ENCODE results near the gene ADCK1. TPM values are rescaled to one million over a fixed set of nuclear protein-coding genes. Genes with fewer than 3 reads are reported as not detected.

ADCK1 gene
- total and polyA plus RNA-seq, 4 experiments from 2014 or later = 5.2 to 12.0 (median 5.4) TPM

GRCh38 chr14:77890873-77891272 is 91.0 kb downstream of the ADCK1 start:
- ChIA-PET CTCF (ENCODE audit: partially characterized antibody) (no interaction called here), POLR2A (ENCODE audit: partially characterized antibody) (no interaction called here)
- H3K4me3 Mint-ChIP-seq = no peak overlapping the region
- intact Hi-C loops (cut with micrococcal nuclease) = no loop called here
- H3K4me3 ChIP-seq (ENCODE audit: low read length in 2 of 2) = no peak overlapping the region
- H3K27ac ChIP-seq (ENCODE audit: low read depth, low read length) = no peak overlapping the region
- no peaks in the 10 kb centered on the region for H3K27me3 ChIP-seq (ENCODE audit: insufficient read depth, low read length)
- H3K9me3 ChIP-seq (ENCODE audit: control insufficient read depth in 1 of 2, low read length in 2 of 2) = no peaks in the 10 kb centered on the region
- H3K36me3 Mint-ChIP-seq = peaks cover 47 to 66% of the 10 kb centered on the region in 2 donors
- H3K9me3 Mint-ChIP-seq = peaks cover 0 to 18% (median 11%) of the 10 kb centered on the region in 8 donors
- H3K4me1 Mint-ChIP-seq = no peaks in the 10 kb centered on the region
- no peaks in the 10 kb centered on the region for H3K27me3 Mint-ChIP-seq
- no peak overlapping the region for H3K27ac Mint-ChIP-seq
- no peak for DNase-seq
- H3K36me3 ChIP-seq (ENCODE audit: insufficient read depth, low read length) = no peaks in the 10 kb centered on the region
- no peaks in the 10 kb centered on the region for H3K4me1 ChIP-seq (ENCODE audit: insufficient read depth, low read length)

DNA sequence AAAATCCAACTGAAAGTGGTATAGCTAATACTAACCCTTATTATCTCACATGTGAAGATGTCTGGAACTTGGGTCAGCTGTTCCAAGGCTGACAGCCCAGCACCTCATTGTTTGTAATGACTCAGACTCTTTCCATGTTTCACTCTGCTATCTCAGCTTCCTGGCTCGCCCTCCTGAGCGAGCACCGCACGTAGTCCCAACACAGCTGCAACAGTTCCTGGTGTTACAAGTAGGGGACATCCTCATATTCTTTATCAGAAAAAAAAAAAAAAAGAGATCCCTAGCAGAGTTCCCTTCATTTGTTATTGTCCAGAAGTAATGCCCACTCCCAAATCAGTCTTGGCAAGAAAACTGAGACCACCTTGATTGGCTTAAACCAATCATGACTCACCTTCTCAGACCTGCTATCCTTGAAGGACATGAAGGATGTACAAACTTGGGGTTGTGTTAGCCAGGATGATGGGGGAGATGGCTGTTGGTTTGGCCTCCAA is 92.5 kb downstream of the ADCK1 start:
- H3K4me1 ChIP-seq (ENCODE audit: insufficient read depth, low read length) = no peaks in the 10 kb centered on the region
- no peak overlapping the region for H3K4me3 Mint-ChIP-seq
- no peaks in the 10 kb centered on the region for H3K27me3 ChIP-seq (ENCODE audit: insufficient read depth, low read length)
- no peak overlapping the region for H3K27ac ChIP-seq (ENCODE audit: low read depth, low read length)
- H3K4me1 Mint-ChIP-seq = no peaks in the 10 kb centered on the region
- CTCF ChIA-PET (ENCODE audit: partially characterized antibody) = no interaction called here
- H3K27me3 Mint-ChIP-seq = no peaks in the 10 kb centered on the region
- H3K27ac Mint-ChIP-seq = no peak overlapping the region
- H3K9me3 ChIP-seq (ENCODE audit: control insufficient read depth in 1 of 2, low read length in 2 of 2) = no peaks in the 10 kb centered on the region
- no peak for DNase-seq
- H3K36me3 ChIP-seq (ENCODE audit: insufficient read depth, low read length) = no peaks in the 10 kb centered on the region
- no peak overlapping the region for H3K4me3 ChIP-seq (ENCODE audit: low read length in 2 of 2)
- H3K36me3 Mint-ChIP-seq = peaks cover 43 to 59% of the 10 kb centered on the region in 2 donors
- intact Hi-C loops (cut with micrococcal nuclease) = no loop called here
- peaks cover 0 to 18% (median 11%) of the 10 kb centered on the region in 8 donors for H3K9me3 Mint-ChIP-seq
- POLR2A ChIA-PET (ENCODE audit: partially characterized antibody) = no interaction called here

DNA sequence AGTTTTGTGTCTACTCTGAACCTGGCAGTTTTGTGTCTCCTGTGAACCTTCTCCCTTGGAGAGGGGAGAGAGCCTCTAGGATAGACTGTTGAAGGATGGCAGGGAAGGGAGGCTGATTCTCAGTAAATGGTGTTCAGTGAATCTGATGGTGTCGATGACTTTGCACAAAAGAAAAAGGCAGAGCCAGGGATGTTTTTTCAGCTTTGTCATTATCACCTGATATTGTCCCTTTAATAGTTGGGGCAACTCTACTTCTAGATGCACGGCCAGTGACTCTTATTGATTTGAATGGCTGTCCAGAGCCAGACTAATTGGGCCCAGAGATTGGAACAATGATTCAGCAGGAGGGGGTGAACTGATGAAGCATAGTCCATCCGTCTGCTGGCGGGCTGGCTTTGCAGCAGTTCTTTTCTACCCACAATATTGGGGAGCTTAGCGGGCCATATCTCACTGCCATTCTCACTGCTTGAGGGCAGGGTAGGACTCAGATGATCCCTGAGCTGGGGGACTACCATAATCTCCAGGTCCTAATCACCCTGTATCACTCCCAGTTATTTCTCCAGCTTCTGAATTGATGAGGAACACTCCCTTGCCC is 93.1 kb downstream of the ADCK1 start:
- Mint-ChIP-seq H3K36me3 (peaks cover 37 to 57% of the 10 kb centered on the region in 2 donors), H3K4me1 (no peaks in the 10 kb centered on the region), H3K9me3 (peaks cover 0 to 17% (median 9%) of the 10 kb centered on the region in 8 donors), H3K4me3 (no peak overlapping the region), H3K27me3 (no peaks in the 10 kb centered on the region), H3K27ac (peak overlapping the region in 1 of 7 donors; percentile 43)
- no peaks in the 10 kb centered on the region for H3K27me3 ChIP-seq (ENCODE audit: insufficient read depth, low read length)
- ChIA-PET POLR2A (ENCODE audit: partially characterized antibody) (no interaction called here), CTCF (ENCODE audit: partially characterized antibody) (interaction anchor here (0.6 kb wide), 1 partner anchor 79 kb away, joined by 3 read pairs; no protein-coding TSS in a partner anchor)
- H3K27ac ChIP-seq (ENCODE audit: low read depth, low read length) = no peak overlapping the region
- H3K9me3 ChIP-seq (ENCODE audit: control insufficient read depth in 1 of 2, low read length in 2 of 2) = no peaks in the 10 kb centered on the region
- intact Hi-C loops (cut with micrococcal nuclease) = no loop called here
- no peak for DNase-seq
- no peaks in the 10 kb centered on the region for H3K4me1 ChIP-seq (ENCODE audit: insufficient read depth, low read length)
- H3K4me3 ChIP-seq (ENCODE audit: low read length in 2 of 2) = no peak overlapping the region
- no peaks in the 10 kb centered on the region for H3K36me3 ChIP-seq (ENCODE audit: insufficient read depth, low read length)

GRCh38 chr14:77897374-77897773 is 97.5 kb downstream of the ADCK1 start:
- Mint-ChIP-seq H3K9me3 (peaks cover 0 to 3% (median 0%) of the 10 kb centered on the region in 8 donors), H3K4me3 (no peak overlapping the region), H3K36me3 (peaks cover 22 to 51% of the 10 kb centered on the region in 2 donors), H3K27ac (no peak overlapping the region), H3K27me3 (no peaks in the 10 kb centered on the region), H3K4me1 (no peaks in the 10 kb centered on the region)
- POLR2A ChIA-PET (ENCODE audit: partially characterized antibody) = no interaction called here
- H3K4me1 ChIP-seq (ENCODE audit: insufficient read depth, low read length) = no peaks in the 10 kb centered on the region
- no peaks in the 10 kb centered on the region for H3K36me3 ChIP-seq (ENCODE audit: insufficient read depth, low read length)
- intact Hi-C loops (cut with micrococcal nuclease) = no loop called here
- CTCF ChIA-PET (ENCODE audit: partially characterized antibody) = interaction anchor here (1.4 kb wide), 2 partner anchors 14 to 35 kb away, joined by 4 to 5 read pairs; no protein-coding TSS in a partner anchor
- no peaks in the 10 kb centered on the region for H3K9me3 ChIP-seq (ENCODE audit: control insufficient read depth in 1 of 2, low read length in 2 of 2)
- no peak overlapping the region for H3K4me3 ChIP-seq (ENCODE audit: low read length in 2 of 2)
- no peak for DNase-seq
- H3K27ac ChIP-seq (ENCODE audit: low read depth, low read length) = no peak overlapping the region
- no peaks in the 10 kb centered on the region for H3K27me3 ChIP-seq (ENCODE audit: insufficient read depth, low read length)

GRCh38 chr14:77902811-77903210 is 102.9 kb downstream of the ADCK1 start:
- no peak overlapping the region for H3K27ac ChIP-seq (ENCODE audit: low read depth, low read length)
- Mint-ChIP-seq H3K4me1 (no peaks in the 10 kb centered on the region), H3K9me3 (peaks cover 0 to 8% (median 2%) of the 10 kb centered on the region in 8 donors), H3K27ac (no peak overlapping the region), H3K36me3 (peaks cover 22 to 46% of the 10 kb centered on the region in 2 donors), H3K27me3 (no peaks in the 10 kb centered on the region), H3K4me3 (no peak overlapping the region)
- no peaks in the 10 kb centered on the region for H3K4me1 ChIP-seq (ENCODE audit: insufficient read depth, low read length)
- H3K36me3 ChIP-seq (ENCODE audit: insufficient read depth, low read length) = no peaks in the 10 kb centered on the region
- H3K27me3 ChIP-seq (ENCODE audit: insufficient read depth, low read length) = no peaks in the 10 kb centered on the region
- intact Hi-C loops (cut with micrococcal nuclease) = no loop called here
- CTCF ChIA-PET (ENCODE audit: partially characterized antibody) = interaction anchor here (1.6 kb wide), 1 partner anchor 16 kb away, joined by 3 read pairs; no protein-coding TSS in a partner anchor
- DNase-seq = no peak
- POLR2A ChIA-PET (ENCODE audit: partially characterized antibody) = no interaction called here
- no peak overlapping the region for H3K4me3 ChIP-seq (ENCODE audit: low read length in 2 of 2)
- H3K9me3 ChIP-seq (ENCODE audit: control insufficient read depth in 1 of 2, low read length in 2 of 2) = peaks cover 0 to 5% of the 10 kb centered on the region in 2 donors

DNA sequence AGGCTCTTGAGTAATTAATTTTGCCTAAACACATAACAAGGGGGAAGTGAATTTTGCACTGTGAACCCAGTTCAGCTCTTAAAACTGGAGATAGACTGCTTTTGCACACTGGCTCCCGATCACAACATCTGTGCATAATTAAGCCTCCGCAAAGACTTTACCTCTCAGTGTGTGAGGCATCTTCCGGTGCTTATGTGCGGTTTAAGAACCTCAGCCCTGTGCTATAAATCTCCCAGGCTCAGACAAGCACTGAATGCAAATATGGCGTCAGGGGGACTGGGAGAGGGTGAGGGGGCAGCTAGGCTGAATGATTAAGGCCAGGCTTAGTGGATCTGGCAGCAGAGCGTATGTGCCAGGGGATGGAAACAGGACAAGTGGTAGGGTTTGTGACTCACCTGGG is 103.3 kb downstream of the ADCK1 start:
- intact Hi-C loops (cut with micrococcal nuclease) = no loop called here
- Histone ChIP-seq H3K27me3 (ENCODE audit: insufficient read depth, low read length) (no peaks in the 10 kb centered on the region), H3K9me3 (ENCODE audit: control insufficient read depth in 1 of 2, low read length in 2 of 2) (peaks cover 0 to 5% of the 10 kb centered on the region in 2 donors), H3K36me3 (ENCODE audit: insufficient read depth, low read length) (no peaks in the 10 kb centered on the region), H3K4me1 (ENCODE audit: insufficient read depth, low read length) (no peaks in the 10 kb centered on the region), H3K4me3 (ENCODE audit: low read length in 2 of 2) (no peak overlapping the region), H3K27ac (ENCODE audit: low read depth, low read length) (no peak overlapping the region)
- no peak for DNase-seq
- H3K27me3 Mint-ChIP-seq = no peaks in the 10 kb centered on the region
- H3K4me3 Mint-ChIP-seq = no peak overlapping the region
- ChIA-PET POLR2A (ENCODE audit: partially characterized antibody) (no interaction called here), CTCF (ENCODE audit: partially characterized antibody) (no interaction called here)
- H3K4me1 Mint-ChIP-seq = no peaks in the 10 kb centered on the region
- peaks cover 22 to 48% of the 10 kb centered on the region in 2 donors for H3K36me3 Mint-ChIP-seq
- no peak overlapping the region for H3K27ac Mint-ChIP-seq
- peaks cover 0 to 8% (median 2%) of the 10 kb centered on the region in 8 donors for H3K9me3 Mint-ChIP-seq

- Histone ChIP-seq H3K4me1 (ENCODE audit: insufficient read depth, low read length) (no peaks in the 10 kb centered on the region), H3K36me3 (ENCODE audit: insufficient read depth, low read length) (no peaks in the 10 kb centered on the region), H3K4me3 (ENCODE audit: low read length in 2 of 2) (no peak overlapping the region), H3K9me3 (ENCODE audit: control insufficient read depth in 1 of 2, low read length in 2 of 2) (peaks cover 0 to 5% of the 10 kb centered on the region in 2 donors), H3K27me3 (ENCODE audit: insufficient read depth, low read length) (no peaks in the 10 kb centered on the region), H3K27ac (ENCODE audit: low read depth, low read length) (no peak overlapping the region)
- H3K9me3 Mint-ChIP-seq = peaks cover 0 to 8% (median under 1%) of the 10 kb centered on the region in 8 donors
- no peaks in the 10 kb centered on the region for H3K27me3 Mint-ChIP-seq
- intact Hi-C loops (cut with micrococcal nuclease) = no loop called here
- CTCF ChIA-PET (ENCODE audit: partially characterized antibody) = no interaction called here
- no peak overlapping the region for H3K27ac Mint-ChIP-seq
- peaks cover 18 to 49% of the 10 kb centered on the region in 2 donors for H3K36me3 Mint-ChIP-seq
- DNase-seq = no peak
- no peak overlapping the region for H3K4me3 Mint-ChIP-seq
- peaks cover 3 to 5% (median 4%) of the 10 kb centered on the region in 4 donors for H3K4me1 Mint-ChIP-seq
- POLR2A ChIA-PET (ENCODE audit: partially characterized antibody) = no interaction called here
These were observed 104.2 kb downstream of the ADCK1 start for GRCh38 chr14:77903937-77904617.
